ENCODE results near the gene RFPL3.
"Not testable (repeated sequence)": the region's sequence is repeated elsewhere in the genome, so short reads cannot be mapped to it uniquely, and the experiment has no call there.

RFPL3 gene

DNA sequence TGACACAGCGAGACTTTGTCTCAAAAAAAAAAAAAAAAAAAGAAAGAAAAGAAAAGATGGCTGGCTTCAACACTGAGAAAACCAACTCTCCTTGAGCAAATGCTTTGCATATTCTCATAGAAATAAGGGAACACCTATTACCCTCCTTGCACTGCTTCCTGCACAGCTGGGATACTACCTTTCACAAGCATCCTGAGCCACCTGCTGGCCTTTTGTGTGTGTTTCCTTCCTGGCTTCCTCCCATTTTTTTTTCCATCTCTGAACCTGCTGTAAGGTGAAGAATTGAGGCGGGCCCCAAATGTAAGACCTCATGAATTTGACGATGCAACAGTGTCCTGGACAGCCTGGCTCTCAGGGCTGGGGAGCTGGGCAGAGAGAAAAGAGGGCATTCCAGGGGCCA is 1.9 kb upstream of the RFPL3 start:
- Mint-ChIP-seq H3K9me3 (peaks cover 7% of the 10 kb centered on the region), H3K36me3 (no peaks in the 10 kb centered on the region), H3K27ac (no peak overlapping the region), H3K27me3 (peaks cover 9% of the 10 kb centered on the region), H3K4me3 (no peak overlapping the region), H3K4me1 (peaks cover 5% of the 10 kb centered on the region)
- no peak for ATAC-seq

DNA sequence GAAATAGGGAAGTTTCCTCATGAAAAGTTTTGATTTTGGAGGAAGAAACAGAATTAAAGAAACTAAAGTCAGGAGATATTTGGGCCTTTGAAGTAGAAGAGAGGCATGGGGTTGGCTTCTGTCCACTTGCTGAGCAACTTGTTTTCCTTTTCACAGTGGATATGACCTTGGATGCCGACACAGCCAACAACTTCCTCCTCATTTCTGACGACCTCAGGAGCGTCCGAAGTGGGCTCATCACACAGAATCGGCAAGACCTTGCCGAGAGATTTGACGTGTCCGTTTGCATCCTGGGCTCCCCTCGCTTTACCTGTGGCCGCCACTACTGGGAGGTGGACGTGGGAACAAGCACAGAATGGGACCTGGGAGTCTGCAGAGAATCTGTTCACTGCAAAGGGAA is 2.4 kb downstream of the RFPL3 start:
- not testable (repeated sequence) for ATAC-seq, H3K4me3 Mint-ChIP-seq, H3K27me3 Mint-ChIP-seq, H3K27ac Mint-ChIP-seq, H3K4me1 Mint-ChIP-seq, H3K36me3 Mint-ChIP-seq, H3K9me3 Mint-ChIP-seq

DNA sequence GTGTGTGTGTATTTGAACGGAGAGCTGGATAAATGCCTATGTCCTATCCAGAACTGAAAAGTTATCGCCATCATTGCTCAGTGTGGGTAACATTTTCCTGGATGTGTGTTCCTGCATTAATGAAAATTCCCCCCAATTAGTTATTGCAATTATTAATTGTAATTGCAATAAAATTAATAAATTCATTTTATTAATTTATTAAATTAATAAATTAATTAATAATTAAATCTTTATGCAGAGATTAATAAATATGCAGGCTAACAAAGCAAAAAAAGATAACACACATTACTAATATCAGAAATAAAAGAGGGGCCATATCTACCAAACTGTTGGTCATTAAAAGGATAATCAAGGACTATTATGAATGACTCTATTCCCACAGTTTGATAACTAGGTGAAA is 3.6 kb downstream of the RFPL3 start:
- Mint-ChIP-seq H3K36me3 (no peaks in the 10 kb centered on the region), H3K27me3 (peaks cover 9% of the 10 kb centered on the region), H3K27ac (no peak overlapping the region), H3K4me3 (no peak overlapping the region), H3K4me1 (no peaks in the 10 kb centered on the region), H3K9me3 (no peaks in the 10 kb centered on the region)
- no peak for ATAC-seq

DNA sequence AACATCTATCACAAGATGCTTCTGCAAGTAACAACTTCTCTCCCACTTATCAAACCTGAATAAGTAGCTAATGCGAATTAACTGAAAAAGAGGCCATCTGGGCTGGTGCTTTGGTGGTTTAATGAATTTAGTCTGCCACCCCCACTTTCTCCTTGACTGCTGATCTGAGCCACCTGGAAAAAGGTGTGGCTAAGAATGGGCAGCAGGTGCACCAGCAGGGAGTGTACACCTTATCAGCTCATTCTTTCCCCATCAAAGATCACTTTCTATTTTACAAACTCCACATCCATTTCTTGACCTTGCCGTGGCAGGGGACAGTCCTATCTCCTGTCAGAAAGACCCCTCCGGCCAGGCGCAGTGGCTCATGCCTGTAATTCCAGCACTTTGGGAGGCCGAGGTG is 6.5 kb downstream of the RFPL3 start:
- Mint-ChIP-seq H3K27ac (no peak overlapping the region), H3K27me3 (peaks cover 9% of the 10 kb centered on the region), H3K4me1 (no peaks in the 10 kb centered on the region), H3K4me3 (no peak overlapping the region), H3K9me3 (no peaks in the 10 kb centered on the region), H3K36me3 (no peaks in the 10 kb centered on the region)
- no peak for ATAC-seq

DNA sequence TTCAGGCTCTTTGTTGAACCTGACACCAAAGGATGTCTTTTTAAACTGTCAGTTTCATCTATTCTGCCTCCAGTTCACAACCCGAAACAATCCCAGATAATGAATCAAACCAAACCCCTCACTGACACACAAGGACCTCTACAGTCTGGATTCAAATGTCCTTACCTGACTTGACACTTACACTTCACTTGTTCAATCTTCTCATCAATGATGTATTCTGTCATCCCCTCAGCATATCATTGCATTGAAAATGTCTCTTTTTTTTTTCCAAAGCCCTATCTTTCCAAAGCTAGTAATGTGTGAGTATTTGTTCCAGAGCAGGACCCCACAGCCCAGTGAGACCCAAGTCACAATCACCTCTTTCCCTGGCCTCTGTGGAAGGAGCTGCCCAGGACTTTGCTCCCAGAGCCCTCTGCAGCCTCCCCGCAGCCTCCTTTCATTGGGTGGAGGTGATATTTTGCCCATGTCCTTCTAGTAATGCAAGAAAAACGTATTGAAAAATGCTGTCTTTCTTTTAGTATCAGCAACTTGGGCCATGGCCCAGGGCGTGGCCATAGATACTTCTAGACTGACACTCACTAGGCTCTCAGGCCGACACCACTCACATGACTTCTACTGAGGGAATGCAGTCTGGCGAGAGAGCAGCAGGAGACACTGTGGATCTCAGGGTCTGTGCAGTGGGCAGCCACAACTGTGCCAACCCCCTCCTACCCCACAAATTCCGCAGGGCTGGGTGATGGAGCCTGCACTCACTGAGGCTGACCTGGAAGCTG is 18.2 kb downstream of the RFPL3 start:
- Mint-ChIP-seq H3K9me3 (no peaks in the 10 kb centered on the region), H3K36me3 (no peaks in the 10 kb centered on the region), H3K4me3 (no peak overlapping the region), H3K27ac (no peak overlapping the region), H3K4me1 (no peaks in the 10 kb centered on the region), H3K27me3 (no peaks in the 10 kb centered on the region)
- no peak for ATAC-seq

DNA sequence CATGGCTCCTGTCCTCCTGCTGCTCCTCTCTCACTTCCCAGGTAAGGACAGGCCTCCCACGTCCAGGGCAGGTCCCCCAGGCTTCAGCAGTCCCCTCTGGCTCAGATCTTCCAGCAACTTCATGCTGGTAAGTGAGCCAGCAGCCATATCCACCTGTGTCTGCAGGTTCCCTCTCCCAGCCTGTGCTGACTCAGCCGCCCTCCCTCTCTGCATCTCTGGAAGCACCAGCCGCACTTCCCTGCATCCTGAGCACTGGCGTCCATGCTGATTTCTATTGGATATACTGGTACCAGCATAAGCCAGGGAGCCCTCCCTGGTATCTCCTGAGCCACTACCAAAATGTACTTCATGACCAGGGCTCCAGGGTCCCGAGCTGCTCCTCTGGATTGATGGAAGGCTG is 19.0 kb downstream of the RFPL3 start:
- no peaks in the 10 kb centered on the region for H3K27me3 Mint-ChIP-seq
- no peak overlapping the region for H3K27ac Mint-ChIP-seq
- H3K4me1 Mint-ChIP-seq, result no peaks in the 10 kb centered on the region
- no peaks in the 10 kb centered on the region for H3K9me3 Mint-ChIP-seq
- ATAC-seq, result no peak
- H3K36me3 Mint-ChIP-seq, result no peaks in the 10 kb centered on the region
- no peak overlapping the region for H3K4me3 Mint-ChIP-seq

DNA sequence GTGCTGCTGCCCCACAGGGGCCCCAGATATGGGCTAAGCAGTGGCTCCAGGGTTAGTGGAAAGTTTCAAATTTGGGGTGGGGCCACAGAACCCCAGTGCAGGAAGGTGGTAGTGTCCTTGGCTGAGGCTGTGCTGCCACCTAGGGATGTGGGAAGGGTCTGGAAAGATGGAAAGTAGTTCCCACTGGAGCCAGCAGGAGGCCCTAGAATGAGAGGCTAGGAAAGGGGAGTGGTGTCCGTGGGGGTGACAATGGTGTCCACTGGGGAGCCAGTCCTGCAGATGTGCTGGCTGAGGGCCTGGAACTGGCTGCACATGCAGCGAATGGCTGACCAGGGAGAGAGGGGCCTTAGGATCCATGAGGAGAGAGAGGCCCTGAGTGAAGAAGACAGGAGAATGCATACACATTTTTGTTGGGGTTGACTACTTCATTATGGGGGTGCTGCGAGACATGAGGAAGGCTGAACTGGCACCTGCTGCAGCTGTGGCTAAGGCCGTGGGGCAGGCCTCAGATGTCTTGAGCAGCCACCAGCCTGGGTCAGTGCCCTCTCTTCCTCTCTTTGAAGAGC is 21.1 kb downstream of the RFPL3 start:
- no peak overlapping the region for H3K27ac Mint-ChIP-seq
- ATAC-seq, result peak; percentile 14
- H3K4me3 Mint-ChIP-seq, result no peak overlapping the region
- no peaks in the 10 kb centered on the region for H3K9me3 Mint-ChIP-seq
- H3K36me3 Mint-ChIP-seq, result no peaks in the 10 kb centered on the region
- H3K27me3 Mint-ChIP-seq, result no peaks in the 10 kb centered on the region
- H3K4me1 Mint-ChIP-seq, result no peaks in the 10 kb centered on the region

DNA sequence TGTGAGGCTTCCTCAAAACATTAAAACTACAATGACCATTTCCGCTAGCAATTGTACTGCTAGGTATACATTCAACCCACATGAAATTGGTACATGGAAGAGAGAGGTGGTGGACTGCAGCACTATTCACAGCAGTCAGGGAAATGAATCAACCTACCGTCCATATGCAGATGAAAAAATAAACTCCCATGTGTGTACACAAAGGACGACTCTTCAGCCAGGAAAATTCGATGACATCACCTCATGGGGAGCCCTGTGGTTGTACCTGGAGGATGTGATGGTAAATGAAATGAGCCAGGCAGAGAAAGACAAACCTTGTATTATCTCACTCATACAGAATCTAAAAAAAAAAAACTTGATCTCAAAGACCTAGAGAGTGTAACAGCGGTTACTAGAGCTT is 23.3 kb downstream of the RFPL3 start:
- H3K4me3 Mint-ChIP-seq, result no peak overlapping the region
- no peak overlapping the region for H3K27ac Mint-ChIP-seq
- no peaks in the 10 kb centered on the region for H3K27me3 Mint-ChIP-seq
- H3K9me3 Mint-ChIP-seq, result no peaks in the 10 kb centered on the region
- ATAC-seq, result no peak
- peaks cover 10% of the 10 kb centered on the region for H3K36me3 Mint-ChIP-seq
- H3K4me1 Mint-ChIP-seq, result no peaks in the 10 kb centered on the region

DNA sequence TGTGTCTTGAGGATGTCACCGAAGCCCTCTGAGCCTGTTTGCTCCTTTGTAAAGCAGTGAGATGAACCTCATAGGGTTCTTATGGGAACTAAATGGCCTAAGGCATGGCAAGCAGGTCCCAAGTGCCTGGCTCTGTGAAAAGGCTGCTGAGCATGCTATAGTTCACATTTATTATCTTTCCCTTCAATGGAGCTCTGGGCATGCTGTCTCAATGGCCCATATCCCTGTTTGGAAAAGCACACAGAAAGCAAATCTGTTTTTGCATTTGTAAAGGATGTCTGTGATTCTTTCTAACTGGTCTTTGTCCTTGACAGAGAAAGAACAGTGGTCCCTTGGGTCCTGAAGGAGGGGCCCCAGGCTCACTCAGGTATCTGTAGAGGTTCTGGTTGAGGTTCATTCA is 28.0 kb downstream of the RFPL3 start:
- Mint-ChIP-seq H3K36me3 (peaks cover 50% of the 10 kb centered on the region), H3K9me3 (no peaks in the 10 kb centered on the region), H3K4me3 (no peak overlapping the region), H3K4me1 (no peaks in the 10 kb centered on the region), H3K27me3 (no peaks in the 10 kb centered on the region), H3K27ac (no peak overlapping the region)
- no peak for ATAC-seq

DNA sequence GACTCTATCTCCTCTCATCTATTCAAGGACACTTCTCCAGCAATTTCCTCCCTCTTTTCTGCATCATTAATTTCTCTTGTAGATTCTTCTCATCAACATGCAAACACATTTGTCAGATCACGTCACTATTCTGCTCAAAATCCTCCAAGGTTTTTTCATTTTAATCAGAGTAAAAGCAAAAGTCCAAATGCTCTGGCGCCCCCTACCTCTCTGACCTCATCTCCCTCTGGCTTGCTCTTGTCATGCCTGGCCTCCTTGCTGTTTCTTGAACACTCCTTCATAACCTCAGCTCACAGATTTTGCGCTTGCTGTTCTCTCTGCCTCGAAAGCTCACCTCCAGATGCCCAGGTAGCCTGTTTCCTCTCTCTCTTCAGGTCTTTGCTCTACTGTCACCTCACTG is 32.0 kb downstream of the RFPL3 start:
- Mint-ChIP-seq H3K9me3 (no peaks in the 10 kb centered on the region), H3K27me3 (no peaks in the 10 kb centered on the region), H3K36me3 (peaks cover 74% of the 10 kb centered on the region), H3K4me1 (no peaks in the 10 kb centered on the region), H3K27ac (peak overlapping the region; percentile 7), H3K4me3 (no peak overlapping the region)
- ATAC-seq, result no peak

DNA sequence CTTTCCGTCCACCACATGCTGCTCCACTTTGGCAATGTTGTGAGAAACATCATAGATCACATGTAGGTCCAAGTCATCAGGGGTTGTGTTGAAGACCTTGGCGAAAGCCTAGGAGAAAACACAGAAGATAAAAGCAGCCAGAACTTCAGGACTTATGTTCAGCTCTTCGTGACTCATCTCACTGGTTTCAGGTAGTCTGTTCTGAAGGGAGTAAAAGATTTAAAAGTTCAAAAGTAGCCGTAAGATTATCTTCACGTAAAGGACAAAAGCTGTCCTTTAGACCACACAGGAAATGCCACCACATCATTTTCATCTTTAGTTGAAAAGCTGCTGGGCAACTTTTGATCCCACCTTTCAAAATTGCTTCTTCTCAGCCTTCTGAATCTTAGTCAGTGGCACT is 37.4 kb downstream of the RFPL3 start:
- Mint-ChIP-seq H3K4me1 (no peaks in the 10 kb centered on the region), H3K27me3 (no peaks in the 10 kb centered on the region), H3K4me3 (no peak overlapping the region), H3K27ac (no peak overlapping the region), H3K36me3 (peaks cover 68% of the 10 kb centered on the region), H3K9me3 (no peaks in the 10 kb centered on the region)
- no peak for ATAC-seq

DNA sequence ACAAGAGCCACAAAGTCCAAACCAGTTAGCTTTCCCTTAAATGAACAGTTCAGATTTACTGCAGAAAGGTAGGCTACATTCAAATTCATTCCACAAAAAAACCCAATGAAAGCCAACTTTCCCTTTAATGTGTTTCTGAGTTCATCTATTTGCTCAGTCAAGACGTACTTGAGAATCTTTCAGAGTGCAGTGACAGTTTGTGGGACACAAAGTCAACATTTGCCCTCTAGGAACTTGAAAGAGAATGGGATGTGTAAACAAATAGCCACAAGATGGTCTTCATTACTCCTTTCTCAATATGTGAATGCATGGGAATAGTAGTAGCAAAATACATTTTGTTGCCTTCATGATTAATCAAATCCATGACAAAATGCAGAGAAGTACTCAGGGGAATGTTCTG is 38.6 kb downstream of the RFPL3 start:
- Mint-ChIP-seq H3K36me3 (peaks cover 71% of the 10 kb centered on the region), H3K27ac (no peak overlapping the region), H3K4me3 (no peak overlapping the region), H3K27me3 (no peaks in the 10 kb centered on the region), H3K4me1 (no peaks in the 10 kb centered on the region), H3K9me3 (no peaks in the 10 kb centered on the region)
- ATAC-seq, result no peak

DNA sequence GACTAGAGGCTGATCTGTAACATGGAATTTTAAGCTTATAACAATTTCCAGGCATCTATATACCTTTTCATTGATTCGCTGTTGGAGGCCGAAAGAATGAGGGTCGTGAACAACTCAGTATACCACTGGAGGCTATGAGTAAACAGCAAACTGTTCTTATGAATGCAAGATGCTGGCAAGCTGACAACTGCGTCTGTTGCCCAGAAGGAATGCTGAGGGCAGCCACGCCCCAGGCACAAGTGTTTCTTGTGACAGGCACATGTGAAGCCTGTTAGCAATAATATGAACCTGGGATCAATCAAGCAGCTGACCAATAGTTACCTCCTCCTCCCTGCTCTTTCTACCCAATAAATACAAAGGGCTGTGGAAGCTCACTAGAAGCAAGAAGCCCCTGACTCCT is 39.1 kb downstream of the RFPL3 start:
- Mint-ChIP-seq H3K36me3 (peaks cover 76% of the 10 kb centered on the region), H3K27me3 (no peaks in the 10 kb centered on the region)

DNA sequence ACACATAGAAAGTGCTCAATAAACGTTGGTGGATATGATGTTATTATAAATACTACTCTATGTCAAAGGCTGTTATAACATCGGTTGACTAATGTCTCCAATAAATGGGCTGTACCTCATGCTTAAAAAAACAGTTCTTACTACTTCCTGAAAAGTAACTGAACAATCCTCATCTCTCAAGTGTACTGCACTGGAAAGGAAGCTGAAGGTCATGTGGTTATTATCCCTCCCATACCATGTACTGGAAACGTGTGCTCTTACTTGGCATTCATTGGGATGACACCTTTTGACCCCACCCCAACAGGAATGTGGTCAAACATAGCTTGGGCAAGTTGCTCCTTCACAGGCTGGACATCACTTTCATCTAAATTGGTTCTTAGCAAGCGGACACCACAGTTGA is 43.8 kb downstream of the RFPL3 start:
- Mint-ChIP-seq H3K36me3 (peaks cover 70% of the 10 kb centered on the region), H3K27me3 (no peaks in the 10 kb centered on the region), H3K9me3 (no peaks in the 10 kb centered on the region), H3K4me3 (no peak overlapping the region), H3K4me1 (peaks cover 3% of the 10 kb centered on the region), H3K27ac (no peak overlapping the region)
- ATAC-seq, result no peak

More for the DNA sequence above, 39.1 kb downstream of the RFPL3 start:
- Mint-ChIP-seq H3K27ac (no peak overlapping the region), H3K9me3 (no peaks in the 10 kb centered on the region), H3K4me1 (no peaks in the 10 kb centered on the region), H3K4me3 (no peak overlapping the region)
- no peak for ATAC-seq

DNA sequence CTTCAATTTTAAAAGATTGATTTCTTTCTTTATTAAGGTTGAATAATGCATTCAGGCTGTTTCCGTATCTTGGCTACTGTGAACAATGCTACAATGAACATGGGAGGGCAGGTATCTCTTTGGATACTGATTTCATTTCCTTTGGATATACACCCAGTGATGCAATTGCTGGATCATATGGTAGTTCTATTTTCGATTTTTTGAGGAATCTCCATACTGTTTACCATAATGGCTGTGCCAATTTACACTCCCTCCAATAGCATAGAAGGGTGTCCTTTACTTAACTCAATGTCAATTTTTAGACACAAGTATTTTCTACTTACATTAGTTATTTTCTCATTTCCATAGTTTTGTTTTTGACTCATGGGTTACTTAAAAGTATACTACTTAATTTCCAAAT is 46.4 kb downstream of the RFPL3 start:
- no peak for ATAC-seq
- Mint-ChIP-seq H3K27me3 (no peaks in the 10 kb centered on the region), H3K36me3 (peaks cover 75% of the 10 kb centered on the region), H3K4me3 (no peak overlapping the region), H3K9me3 (no peaks in the 10 kb centered on the region), H3K27ac (no peak overlapping the region), H3K4me1 (peaks cover 26% of the 10 kb centered on the region)

DNA sequence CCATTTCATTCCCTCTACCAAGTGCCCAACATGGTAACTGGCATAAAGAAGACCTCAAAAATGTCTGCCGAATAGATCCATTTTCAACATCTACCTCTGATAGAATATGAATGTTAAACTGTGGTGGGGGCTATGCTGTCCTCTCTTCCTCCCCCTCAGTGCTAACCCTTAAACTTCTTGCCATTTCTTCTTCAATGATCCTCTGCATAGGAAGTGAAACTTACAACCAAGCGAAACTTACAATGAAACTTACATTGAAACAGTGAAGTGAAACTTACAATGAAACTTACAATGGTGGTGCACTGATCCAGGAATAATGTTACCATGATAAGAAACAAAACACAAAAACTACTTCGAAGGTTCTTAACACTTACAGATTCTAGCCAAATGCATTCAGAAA is 49.6 kb downstream of the RFPL3 start:
- no peaks in the 10 kb centered on the region for H3K9me3 Mint-ChIP-seq
- peaks cover 45% of the 10 kb centered on the region for H3K4me1 Mint-ChIP-seq
- ATAC-seq, result peak; percentile 81
- H3K27ac Mint-ChIP-seq, result peak overlapping the region; percentile 15
- H3K27me3 Mint-ChIP-seq, result no peaks in the 10 kb centered on the region
- H3K4me3 Mint-ChIP-seq, result peak overlapping the region; percentile 0
- peaks cover 51% of the 10 kb centered on the region for H3K36me3 Mint-ChIP-seq

Measured in stimulated activated memory B cell treated with anti-CD40 and anti-IgM and Interleukin-4, amounts not matched to agents 10 μg/mL and 1 μg/mL and 100 μg/mL, for 72 hours (primary cell).